Thymus (tissue), 11 donors: ENCODE results near the gene HNRNPU. TPM values are rescaled to one million over a fixed set of nuclear protein-coding genes. Genes with fewer than 3 reads are reported as not detected.

Experiments used
- DNase-seq, 9 donors: peaks; one replicate each; pipeline ENCODE4 v3.0.0-alpha.2; 2013; ENCODE audit warnings: low spot score in 9 of 9, low read depth in 6 of 9, missing footprints in 1 of 9
- H3K27ac ChIP-seq, 2 donors: one replicate each; pipeline ENCODE4 v1.5.1; 2013; ENCODE audit warnings: control low read depth in 1 of 2, low read depth in 1 of 2, low read length in 1 of 2, mild to moderate bottlenecking in 1 of 2, moderate library complexity in 1 of 2
- H3K27me3 ChIP-seq, 2 donors: one replicate each; pipeline ENCODE4 v1.5.1; 2013; ENCODE audit warnings: low read length in 1 of 2; ENCODE audit not compliant: control insufficient read depth in 2 of 2, insufficient read depth in 1 of 2
- H3K36me3 ChIP-seq, 2 donors: one replicate each; pipeline ENCODE4 v1.5.1; 2013; ENCODE audit warnings: low read length in 1 of 2, mild to moderate bottlenecking in 1 of 2, moderate library complexity in 1 of 2; ENCODE audit not compliant: control insufficient read depth in 2 of 2, insufficient read depth in 2 of 2
- H3K4me1 ChIP-seq, 2 donors: one replicate each; pipeline ENCODE4 v1.5.1; 2013; ENCODE audit warnings: low read length in 2 of 2; ENCODE audit not compliant: control insufficient read depth in 2 of 2, insufficient read depth in 2 of 2
- H3K4me3 ChIP-seq, 2 donors: one replicate each; pipeline ENCODE4 v1.5.1; 2013; ENCODE audit warnings: low read length in 2 of 2, control low read depth in 1 of 2, mild to moderate bottlenecking in 1 of 2
- H3K9me3 ChIP-seq, 2 donors: one replicate each; pipeline ENCODE4 v1.5.1; 2013; ENCODE audit warnings: low read length in 1 of 2, mild to moderate bottlenecking in 1 of 2; ENCODE audit not compliant: control insufficient read depth in 2 of 2, insufficient read depth in 1 of 2
- WGBS: extraction: QIAGEN DNeasy Blood & Tissue Kit; methylation state at CpG from one replicate; pipeline ENCODE4 v1.1.7; 2013; 5-methylcytosine and 5-hydroxymethylcytosine counted together
- polyA plus RNA-seq: library from polyadenylated mRNA; stranded (reverse); fragments of 200-250 nt; gene quantifications from one replicate; pipeline ENCODE4 v1.2.3, GENCODE V29; 2013
- total RNA-seq: library from RNA; stranded (reverse); fragments of 120-200 nt; gene quantifications from one replicate; pipeline ENCODE4 v1.2.4, GENCODE V29; 2013
- donor health status: healthy.

The HNRNPU gene
- total and polyA plus RNA-seq, 2 donors: 259 to 307 TPM

DNA sequence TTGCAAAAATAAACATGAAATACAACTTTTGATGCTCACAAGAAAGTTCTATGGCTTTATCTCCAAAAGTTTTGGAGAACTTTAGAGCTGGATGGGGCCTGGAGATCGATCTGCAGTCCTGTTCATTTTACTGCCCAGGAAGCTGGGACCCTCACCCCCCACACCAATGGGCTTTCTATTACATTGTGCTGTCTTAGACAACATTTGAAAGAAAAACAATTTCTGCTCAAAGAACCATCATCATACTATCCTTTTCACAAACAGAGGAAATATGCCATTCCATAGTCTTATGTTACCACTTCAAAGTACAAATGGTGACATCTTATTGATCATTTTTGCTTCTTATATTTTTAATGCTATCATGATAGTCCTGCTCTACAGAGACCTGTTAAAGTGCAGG is 2.0 kb upstream of the HNRNPU start:
- Histone ChIP-seq H3K4me3 (no peak overlapping the region), H3K27ac (no peak overlapping the region), H3K4me1 (peaks cover 8 to 10% of the 10 kb centered on the region in 2 donors), H3K9me3 (no peaks in the 10 kb centered on the region), H3K36me3 (peaks cover 0 to 5% of the 10 kb centered on the region in 2 donors), H3K27me3 (no peaks in the 10 kb centered on the region)
- DNase-seq: no peak
- 98% methylated on average over 1 of the region's 1 CpG for WGBS

DNA sequence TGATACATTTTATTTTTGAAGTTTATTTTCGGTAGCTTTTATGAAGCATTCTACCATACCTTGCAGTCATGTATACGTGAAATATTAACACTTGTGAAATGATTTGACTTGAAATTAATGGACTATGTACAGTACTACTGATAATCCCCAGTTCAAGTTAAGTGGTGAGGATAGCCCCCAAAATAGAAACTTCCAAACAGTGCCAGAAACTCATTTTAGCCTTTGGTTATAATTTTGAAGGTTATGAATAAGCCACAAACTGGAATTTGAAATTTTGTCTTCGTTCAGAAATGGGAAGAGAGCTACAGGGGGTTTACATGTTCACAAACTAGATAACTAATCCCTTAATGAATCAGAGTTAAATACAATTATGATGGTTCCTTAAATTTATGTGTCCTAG is 1.5 kb upstream of the HNRNPU start:
- DNase-seq: peak in 1 of 9 donors; percentile 10
- H3K27me3 ChIP-seq: no peaks in the 10 kb centered on the region
- WGBS: 77% methylated on average over 3 of the region's 3 CpGs
- H3K36me3 ChIP-seq: peaks cover 0 to 10% of the 10 kb centered on the region in 2 donors
- peak overlapping the region in 1 of 2 donors; percentile 100 for H3K27ac ChIP-seq
- no peaks in the 10 kb centered on the region for H3K9me3 ChIP-seq
- H3K4me3 ChIP-seq: no peak overlapping the region
- H3K4me1 ChIP-seq: peaks cover 10 to 13% of the 10 kb centered on the region in 2 donors

DNA sequence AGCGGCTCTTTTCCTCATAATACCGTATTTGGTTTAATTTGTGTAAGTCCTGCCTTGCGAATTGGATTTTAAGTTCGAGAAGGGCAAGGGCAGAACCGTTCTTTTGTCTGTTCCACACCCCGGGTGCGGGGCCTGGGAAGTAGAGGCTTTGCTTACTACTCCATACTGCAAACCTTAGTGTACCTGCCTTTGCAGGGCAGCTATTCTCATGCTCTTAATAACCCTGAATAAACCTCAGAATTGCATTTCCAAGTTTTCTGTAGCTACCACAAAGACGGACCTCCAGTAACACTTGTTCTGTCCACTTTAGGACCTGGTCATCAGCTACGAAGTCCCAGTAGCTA is 657 bp upstream of the HNRNPU start:
- Histone ChIP-seq H3K9me3 (no peaks in the 10 kb centered on the region), H3K36me3 (peaks cover 3 to 18% of the 10 kb centered on the region in 2 donors), H3K27ac (peak overlapping the region; percentile 98 to 100), H3K27me3 (no peaks in the 10 kb centered on the region), H3K4me3 (peak overlapping the region; percentile 95 to 96), H3K4me1 (peaks cover 12 to 22% of the 10 kb centered on the region in 2 donors)
- 32% methylated on average over 9 of the region's 9 CpGs for WGBS
- no peak for DNase-seq

DNA sequence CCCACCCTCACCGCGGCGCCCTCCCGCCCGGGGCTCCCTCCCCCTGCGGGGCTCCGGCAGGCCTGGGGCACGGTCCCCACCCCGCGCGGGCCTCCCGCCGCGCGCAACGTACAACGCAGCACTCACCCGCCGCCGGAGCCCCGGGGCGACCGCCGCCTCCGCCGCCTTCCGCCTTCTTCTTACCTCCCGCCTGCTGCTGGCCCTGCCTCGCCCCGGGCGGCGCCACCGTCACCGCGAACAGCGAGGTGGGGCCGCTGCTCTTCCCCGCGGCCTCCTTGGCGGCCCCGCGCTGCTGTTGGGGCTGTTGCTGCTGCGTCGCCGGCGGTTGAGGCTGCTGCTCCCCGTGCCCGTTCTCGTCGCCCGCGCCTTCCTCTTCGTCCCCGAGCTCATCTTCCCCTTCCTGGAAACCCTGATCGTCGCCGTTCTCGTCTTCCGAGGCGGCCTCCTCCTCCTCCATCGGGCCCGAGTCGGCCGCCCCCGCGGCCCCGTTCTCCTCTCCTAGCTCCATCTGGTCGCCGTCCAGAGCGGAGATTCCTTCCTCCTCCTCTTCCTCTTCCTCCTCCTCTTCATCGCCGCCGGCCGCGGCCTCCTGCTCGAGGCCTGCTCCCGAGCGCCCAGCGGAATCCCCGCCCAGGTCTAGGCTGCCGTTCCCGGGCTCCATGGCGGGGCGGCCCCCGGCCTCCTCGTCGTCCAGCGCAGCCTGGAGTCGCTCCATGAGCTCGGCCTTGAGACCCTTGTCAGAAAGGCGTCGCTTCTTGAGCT is 671 bp downstream of the HNRNPU start:
- Histone ChIP-seq H3K9me3 (no peaks in the 10 kb centered on the region), H3K27me3 (no peaks in the 10 kb centered on the region), H3K4me1 (peaks cover 12 to 25% of the 10 kb centered on the region in 2 donors), H3K36me3 (peaks cover 13 to 31% of the 10 kb centered on the region in 2 donors), H3K27ac (peak overlapping the region; percentile 97 to 98), H3K4me3 (peak overlapping the region; percentile 95 to 96)
- DNase-seq: peak in 3 of 9 donors; percentile 36 to 52 (median 46)
- WGBS: under 1% methylated on average over 92 of the region's 92 CpGs

DNA sequence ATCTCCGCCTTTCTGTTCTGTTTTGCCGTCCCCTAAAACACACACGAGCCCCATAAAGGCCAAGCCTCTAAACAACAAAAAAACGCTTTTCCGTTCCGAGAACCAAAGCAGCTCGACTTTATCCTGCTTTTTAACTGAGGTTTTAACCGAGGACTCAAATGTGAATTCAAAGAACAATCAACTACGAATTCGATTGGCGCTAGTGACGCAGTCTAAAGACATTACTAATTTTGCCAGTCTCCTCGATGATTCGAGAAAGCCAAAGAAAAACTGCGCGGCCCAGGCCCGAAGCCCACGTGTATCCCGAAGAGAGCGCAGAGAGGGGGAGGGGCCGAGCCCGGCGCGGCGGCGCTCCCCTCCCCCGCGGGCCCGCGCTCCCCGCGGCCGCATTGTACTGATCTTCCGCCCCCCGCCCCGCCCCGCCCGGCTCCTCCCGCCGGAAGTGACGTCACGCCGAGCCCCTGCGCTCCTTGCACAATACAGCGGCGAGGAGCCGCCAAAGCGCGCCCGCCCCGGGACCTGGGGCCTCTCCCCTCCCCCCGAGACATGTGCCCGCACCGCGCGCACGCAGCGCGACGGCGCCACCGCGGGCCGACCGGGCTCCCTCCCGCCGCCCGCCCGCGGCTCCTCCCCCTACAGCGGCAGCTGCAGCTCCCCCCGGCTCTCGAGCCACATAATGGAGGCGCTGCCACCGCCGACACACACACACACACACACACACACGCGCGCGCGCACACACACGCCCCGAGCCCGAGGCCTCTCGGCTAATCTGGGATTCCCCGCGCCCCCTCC is 1.4 kb downstream of the HNRNPU start:
- WGBS: under 1% methylated on average over 87 of the region's 87 CpGs
- Histone ChIP-seq H3K4me3 (peak overlapping the region; percentile 95 to 96), H3K9me3 (no peaks in the 10 kb centered on the region), H3K27me3 (no peaks in the 10 kb centered on the region), H3K36me3 (peaks cover 17 to 39% of the 10 kb centered on the region in 2 donors), H3K27ac (peak overlapping the region; percentile 97 to 98), H3K4me1 (peaks cover 12 to 27% of the 10 kb centered on the region in 2 donors)
- peak; percentile 69 to 96 (median 93) for DNase-seq

DNA sequence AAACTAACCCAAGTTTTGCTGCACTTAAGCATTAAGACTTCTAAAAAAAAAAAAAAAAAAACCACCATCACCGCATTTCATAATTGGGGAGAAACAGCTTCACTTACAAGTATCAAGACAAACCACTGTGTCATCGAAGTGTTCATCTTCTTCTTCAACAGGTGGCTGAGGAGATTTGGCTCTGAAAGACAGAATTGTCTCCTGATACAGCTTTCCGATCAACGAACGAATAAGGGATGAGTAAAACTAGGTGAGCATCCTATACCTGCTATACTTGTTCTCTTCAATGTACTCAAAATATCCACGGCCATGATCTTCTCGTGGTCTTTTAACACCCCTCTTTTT is 2.0 kb downstream of the HNRNPU start:
- H3K27me3 ChIP-seq: no peaks in the 10 kb centered on the region
- H3K36me3 ChIP-seq: peaks cover 22 to 45% of the 10 kb centered on the region in 2 donors
- no peaks in the 10 kb centered on the region for H3K9me3 ChIP-seq
- peak overlapping the region; percentile 91 to 98 for H3K27ac ChIP-seq
- peaks cover 14 to 28% of the 10 kb centered on the region in 2 donors for H3K4me1 ChIP-seq
- under 1% methylated on average over 7 of the region's 7 CpGs for WGBS
- peak in 2 of 9 donors; percentile 9 to 54 for DNase-seq
- peak overlapping the region; percentile 74 to 96 for H3K4me3 ChIP-seq

DNA sequence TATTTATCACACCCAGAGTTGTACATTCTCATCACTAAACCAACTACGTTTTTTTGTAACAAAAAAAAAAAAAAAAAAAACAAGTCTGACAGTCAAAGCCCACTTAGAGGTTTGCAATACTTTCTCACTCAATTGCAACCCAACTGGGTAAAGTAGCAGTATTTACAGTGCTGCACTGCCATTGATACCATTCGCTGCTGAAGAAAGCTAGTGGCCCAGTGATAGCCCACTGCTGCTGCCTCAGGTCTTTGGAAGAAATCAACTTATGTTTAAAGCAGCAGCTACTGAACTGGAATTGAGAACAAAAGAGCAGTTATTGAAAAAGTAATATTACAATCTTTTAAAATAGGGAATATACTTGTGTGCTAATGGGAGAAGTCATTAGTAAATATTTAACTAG is 2.7 kb downstream of the HNRNPU start:
- Histone ChIP-seq H3K4me1 (peaks cover 15 to 31% of the 10 kb centered on the region in 2 donors), H3K9me3 (no peaks in the 10 kb centered on the region), H3K27ac (peak overlapping the region; percentile 25 to 91), H3K27me3 (no peaks in the 10 kb centered on the region), H3K36me3 (peaks cover 27 to 51% of the 10 kb centered on the region in 2 donors), H3K4me3 (peak overlapping the region; percentile 50 to 74)
- WGBS: 9% methylated on average over 2 of the region's 2 CpGs
- peak in 1 of 9 donors; percentile 16 for DNase-seq

DNA sequence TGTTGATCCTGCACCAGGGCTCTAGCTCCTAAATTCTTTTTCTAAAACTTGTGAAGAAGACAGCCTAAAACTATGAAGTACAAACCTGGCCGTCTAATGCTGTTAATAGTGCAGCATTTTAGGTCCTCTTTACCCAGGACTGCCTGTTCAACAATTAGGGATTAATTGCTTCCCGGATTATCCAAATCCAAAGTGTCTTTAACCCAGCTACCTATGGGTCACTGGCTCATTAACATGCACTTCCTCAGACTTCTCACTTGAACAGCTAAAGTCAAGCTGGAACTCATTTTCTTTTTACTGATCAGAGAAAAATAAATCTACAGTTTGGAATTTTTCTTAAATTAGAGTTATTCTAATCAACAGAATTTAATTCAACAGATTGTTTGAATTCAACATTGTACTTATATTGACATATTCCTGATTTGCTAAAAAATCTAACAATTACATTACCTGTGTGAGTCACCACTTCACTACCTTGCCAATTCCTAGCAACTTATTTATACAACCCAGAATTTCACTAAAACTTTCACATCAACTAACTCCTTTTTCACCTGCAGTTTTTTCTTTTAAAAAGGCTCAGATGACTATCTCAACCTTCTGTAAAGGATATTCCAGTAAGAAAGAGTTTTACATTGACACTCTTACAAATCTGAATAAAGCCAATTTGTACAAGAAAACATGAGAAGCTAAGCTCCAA is 3.3 kb downstream of the HNRNPU start:
- Histone ChIP-seq H3K36me3 (peaks cover 27 to 57% of the 10 kb centered on the region in 2 donors), H3K4me1 (peaks cover 15 to 29% of the 10 kb centered on the region in 2 donors), H3K4me3 (peak overlapping the region; percentile 50 to 74), H3K9me3 (no peaks in the 10 kb centered on the region), H3K27me3 (no peaks in the 10 kb centered on the region), H3K27ac (peak overlapping the region in 1 of 2 donors; percentile 14)
- WGBS: 27% methylated on average over 2 of the region's 2 CpGs
- no peak for DNase-seq
